GM12878 (cell line): ENCODE data around the gene RPUSD1. TPM values are rescaled to one million over a fixed set of nuclear protein-coding genes. Genes with fewer than 3 reads are reported as not detected.

ENCODE experiments used
- ATAC-seq: fragments of 200-7000 bp; cut with Tn5 transposase; 3 replicates; pipeline ENCODE4 v1.9.1; 2020; ENCODE audit warnings: mild to moderate bottlenecking, moderate library complexity
- BruUV-seq: library from RNA; stranded (reverse); fragments of 400-500 nt; replicated peaks from 2 replicates; lab custom pipeline; 2021; lab: Mats Ljungman, UMichigan
- CTCF ChIA-PET: fragments of 300-600 bp; sonication (Branson Sonifier 250); formaldehyde crosslinking; extraction: SDS; loops from one replicate; lab custom pipeline; 2021; ENCODE audit warnings: inconsistent platforms; lab: Yijun Ruan, JAX
- POLR2A ChIA-PET: fragments of 350-600 bp; formaldehyde crosslinking; extraction: SDS; loops from one replicate; lab custom pipeline; 2021; ENCODE audit warnings: inconsistent platforms; lab: Charles Lee
- RAD21 ChIA-PET: fragments of 300-600 bp; sonication (Branson Sonifier 250); formaldehyde crosslinking; loops from one replicate; lab custom pipeline; 2023; ENCODE audit warnings: antibody characterized with exemption; ENCODE audit not compliant: unreplicated experiment; lab: Charles Lee
- SMC1A ChIA-PET: fragments of 300-600 bp; sonication (Branson Sonifier 250); formaldehyde crosslinking; loops from one replicate; lab custom pipeline; 2023; ENCODE audit not compliant: unreplicated experiment, uncharacterized antibody; lab: Charles Lee
- DNase-seq: peaks from one replicate; pipeline ENCODE4 v3.0.0-alpha.2; 2011; ENCODE audit warnings: low read depth, low spot score
- FAIRE-seq: peaks from 3 replicates; lab custom pipeline; 2011; peaks lifted over from hg19 to GRCh38; lab: Jason Lieb, UNC
- H2AFZ ChIP-seq: 2 replicates; pipeline ENCODE4 v1.6.0; 2011; ENCODE audit warnings: low read depth, low read length, control low read depth; ENCODE audit not compliant: control insufficient read depth
- H3K27ac ChIP-seq: 2 replicates; pipeline ENCODE4 v1.5.1; 2011; ENCODE audit warnings: control low read depth; ENCODE audit not compliant: control insufficient read depth, insufficient read depth
- H3K27me3 ChIP-seq, 2 experiments: replicated peaks in 1 of 2; 2 replicates each; pipeline versions ENCODE4 v1.6.0 to v1.6.1; 2011; ENCODE audit warnings: low read length in 1 of 2; ENCODE audit not compliant: control insufficient read depth in 2 of 2, insufficient read depth in 2 of 2
- H3K36me3 ChIP-seq, 2 experiments: 2 replicates each; pipeline ENCODE4 v1.5.1; 2011; ENCODE audit warnings: low read length in 1 of 2; ENCODE audit not compliant: control insufficient read depth in 2 of 2, insufficient read depth in 2 of 2
- H3K4me1 ChIP-seq: 2 replicates; pipeline ENCODE4 v1.6.1; 2011; ENCODE audit warnings: mild to moderate bottlenecking, low read length, moderate library complexity, mixed read lengths; ENCODE audit not compliant: control insufficient read depth, insufficient read depth
- H3K4me2 ChIP-seq: 2 replicates; pipeline ENCODE4 v1.6.0; 2011; ENCODE audit warnings: control low read depth; ENCODE audit not compliant: control insufficient read depth, insufficient read depth
- H3K4me3 ChIP-seq: fragments of 200-600 bp; sonication (generic); 2 replicates; pipeline ENCODE4 v1.5.1; 2016
- H3K79me2 ChIP-seq: 2 replicates; pipeline ENCODE4 v1.6.0; 2011; ENCODE audit warnings: low read length; ENCODE audit not compliant: control insufficient read depth, insufficient read depth
- H3K9ac ChIP-seq: 2 replicates; pipeline ENCODE4 v1.8.0; 2011; ENCODE audit warnings: low read length, control low read depth, mixed read lengths; ENCODE audit not compliant: control insufficient read depth, insufficient read depth
- H3K9me3 ChIP-seq: replicated peaks from 3 replicates; pipeline ENCODE4 v1.5.1; 2011; ENCODE audit warnings: mild to moderate bottlenecking, low read length; ENCODE audit not compliant: control insufficient read depth, insufficient read depth
- H4K20me1 ChIP-seq: 2 replicates; pipeline ENCODE4 v1.6.0; 2011; ENCODE audit not compliant: control insufficient read depth, insufficient read depth
- CEBPZ ChIP-seq: fragments of 150-350 bp; IDR thresholded peaks from 2 replicates; pipeline ENCODE4 v1.6.1; 2016; ENCODE audit warnings: low read depth, low read length
- FOXM1 ChIP-seq: IDR thresholded peaks from 2 replicates; pipeline ENCODE4 v1.6.1; 2012; ENCODE audit warnings: low read depth, mild to moderate bottlenecking, inconsistent platforms, low read length, moderate library complexity
- GABPA ChIP-seq: IDR thresholded peaks from 2 replicates; pipeline ENCODE4 v1.6.1; 2014; ENCODE audit warnings: antibody characterized with exemption, low read depth, mild to moderate bottlenecking, inconsistent platforms
- MEF2A ChIP-seq: IDR thresholded peaks from 2 replicates; pipeline ENCODE4 v1.6.1; 2011; ENCODE audit warnings: low read depth, mild to moderate bottlenecking, low read length, moderate library complexity; ENCODE audit not compliant: insufficient read depth
- MXI1 ChIP-seq: fragments of 150-350 bp; IDR thresholded peaks from 2 replicates; pipeline ENCODE4 v1.6.1; 2011; ENCODE audit warnings: low read depth, mild to moderate bottlenecking, inconsistent platforms, low read length, improper control_type of control experiment
- POLR2A ChIP-seq: IDR thresholded peaks from 2 replicates; pipeline ENCODE4 v1.6.1; 2011; ENCODE audit warnings: low read depth, mild to moderate bottlenecking, low read length
- POU2F2 ChIP-seq: IDR thresholded peaks from 3 replicates; pipeline ENCODE4 v1.6.1; 2011; ENCODE audit warnings: low read depth, mild to moderate bottlenecking, low read length, borderline replicate concordance
- STAT3 ChIP-seq: IDR thresholded peaks from 2 replicates; pipeline ENCODE4 v1.6.1; 2011; ENCODE audit warnings: low read depth, low read length, improper control_type of control experiment
- WGBS: methylation state at CpG from one replicate; pipeline ENCODE4 v1.1.6; 2016; ENCODE audit warnings: low lambda C conversion rate; ENCODE audit not compliant: insufficient replicate concordance, insufficient coverage; ENCODE audit errors: missing lambda C conversion rate; 5-methylcytosine and 5-hydroxymethylcytosine counted together
- in situ Hi-C: fragments of 300-500 bp; cut with MboI; formaldehyde crosslinking; loops from 9 replicates; pipeline ENCODE4 v1.14.3; 2018; ENCODE audit warnings: mixed read lengths
- intact Hi-C: fragments of 100-400 bp; cut with micrococcal nuclease; formaldehyde crosslinking; loops from one replicate; pipeline ENCODE4 v1.14.2; 2022; ENCODE audit not compliant: unreplicated experiment
- polyA plus RNA-seq, 11 experiments: library from polyadenylated mRNA; depleted of rRNA in 4 of 11; unstranded in 6 of 11; stranded (reverse) in 5 of 11; fragments of >200 nt; fragmentation: Nextera tagmentation in 4 of 11; fragmentation: Illumina TruSeq in 1 of 11; extraction: Ambion mirVana in 4 of 11; extraction: Trizol in 1 of 11; gene quantifications; 1 replicate in 1 of 11; 2 replicates in 10 of 11; pipeline versions ENCODE4 v1.2.1 to v1.2.3, GENCODE V29; 2011 to 2016; ENCODE audit warnings: inconsistent platforms in 2 of 11, missing spikeins in 2 of 11, low read depth in 1 of 11
- total RNA-seq, 4 experiments: library from RNA; depleted of rRNA in 3 of 4; stranded (reverse); fragments of >200 nt in 3 of 4; fragmentation: Illumina TruSeq in 1 of 4; extraction: Trizol in 1 of 4; gene quantifications; 2 replicates each; pipeline versions ENCODE4 v1.2.1 to v1.2.3, GENCODE V29; 2013 to 2021

RPUSD1 gene
- total and polyA plus RNA-seq, 10 of the 15 experiments (the other 5 are each of a cell fraction or from before 2014, with no cell fraction given) = 0.55 to 49.9 (median 21.1) TPM

- H3K9me3 ChIP-seq = no peaks in the 10 kb centered on the region
- ChIA-PET RAD21 (no interaction called here), SMC1A (no interaction called here), CTCF (no interaction called here), POLR2A (no interaction called here)
- no peak for FAIRE-seq
- in situ Hi-C loops (no loop called here), intact Hi-C loops (no loop called here)
- no peaks in the 10 kb centered on the region for H3K36me3 ChIP-seq
- no peak overlapping the region for H3K27ac ChIP-seq
- DNase-seq = no peak
- H3K9ac ChIP-seq = no peak overlapping the region
- H3K4me3 ChIP-seq = no peak overlapping the region
- no TSS peak for BruUV-seq
- 29% methylated on average over 4 of the region's 38 CpGs for WGBS
- ATAC-seq = no peak
- no peaks in the 10 kb centered on the region for H4K20me1 ChIP-seq
- no peak overlapping the region for H3K4me2 ChIP-seq
- no peaks in the 10 kb centered on the region for H3K79me2 ChIP-seq
- TF ChIP-seq CEBPZ = no peak
- TF ChIP-seq FOXM1 = no peak
- TF ChIP-seq POU2F2 = no peak
- TF ChIP-seq MEF2A = no peak
- no peak for TF ChIP-seq MXI1
- no peak for TF ChIP-seq POLR2A
- TF ChIP-seq STAT3 = no peak
- TF ChIP-seq GABPA = no peak
- H3K27me3 ChIP-seq = no peaks in the 10 kb centered on the region
- no peaks in the 10 kb centered on the region for H3K4me1 ChIP-seq
- H2AFZ ChIP-seq = no peak overlapping the region
Measured at GRCh38 chr16:767743-768235, 20.4 kb downstream of the RPUSD1 start.
